ENCODE data around the gene GBP4. TPM values are rescaled to one million over a fixed set of nuclear protein-coding genes. Genes with fewer than 3 reads are reported as not detected.
A peak's percentile ranks its signal among the peaks of the same experiment; 100 is the strongest.

Gene GBP4
- total and polyA plus RNA-seq, 4 donors: 4.1 to 8.1 (median 5.8) TPM

DNA sequence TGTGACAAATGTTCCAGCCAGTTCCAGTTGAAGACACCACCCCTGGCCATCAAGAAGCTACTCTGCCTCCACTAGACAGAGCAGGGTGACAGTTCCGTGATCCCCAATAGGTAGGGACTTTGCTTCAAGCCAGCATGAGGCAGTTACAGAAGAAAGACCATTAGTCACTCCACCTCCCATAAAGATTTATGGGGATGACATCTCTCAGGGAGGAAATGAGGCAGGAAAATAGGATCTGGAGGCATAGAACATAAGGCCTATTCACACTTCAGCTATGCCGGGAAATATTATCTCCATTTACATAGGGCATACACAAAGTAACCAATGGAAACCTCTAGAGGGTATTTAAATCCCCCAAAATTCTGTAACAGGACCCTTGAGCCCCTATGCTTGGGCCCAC lies 19.4 kb downstream of the GBP4 start:
- Histone ChIP-seq H3K4me1 (ENCODE audit: control insufficient read depth in 4 of 4, insufficient read depth in 4 of 4, low read length in 3 of 4) (peaks cover 0 to 9% (median 1%) of the 10 kb centered on the region in 4 donors), H3K9me3 (ENCODE audit: control insufficient read depth in 4 of 4, low read length in 3 of 4) (no peaks in the 10 kb centered on the region), H3K9ac (ENCODE audit: low read depth in 1 of 2, low read length in 2 of 2) (no peak overlapping the region), H3K4me3 (ENCODE audit: low read depth in 1 of 3, low read length in 3 of 3) (no peak overlapping the region), H3K36me3 (ENCODE audit: control insufficient read depth in 4 of 4, insufficient read depth in 3 of 4, low read depth in 1 of 4, low read length in 3 of 4) (peaks cover 2 to 10% (median 9%) of the 10 kb centered on the region in 4 donors), H3K27ac (ENCODE audit: low read depth in 1 of 2, low read length in 2 of 2) (no peak overlapping the region), H3K27me3 (ENCODE audit: control insufficient read depth in 4 of 4, insufficient read depth in 4 of 4, low read length in 3 of 4) (no peaks in the 10 kb centered on the region)
- 87% methylated on average over 2 of the region's 2 CpGs for WGBS
- TF ChIP-seq TAF1 (conservative IDR thresholded peaks at IDR 0.05): no peak
- no peak for TF ChIP-seq HNF4G (IDR thresholded peaks at IDR 0.05)
- TF ChIP-seq JUND (IDR thresholded peaks at IDR 0.05): no peak
- TF ChIP-seq REST (IDR thresholded peaks at IDR 0.05): no peak
- no peak for TF ChIP-seq EGR1 (IDR thresholded peaks at IDR 0.05; ENCODE audit: low read depth in 2 of 2)
- TF ChIP-seq RXRA (IDR thresholded peaks at IDR 0.05): no peak
- no peak for TF ChIP-seq HNF4A (conservative IDR thresholded peaks at IDR 0.05)
- TF ChIP-seq YY1 (IDR thresholded peaks at IDR 0.05): no peak
- TF ChIP-seq FOXA1 (IDR thresholded peaks at IDR 0.05): no peak
- TF ChIP-seq RAD21 (IDR thresholded peaks at IDR 0.05): no peak
- TF ChIP-seq CTCF (IDR thresholded peaks at IDR 0.05; ENCODE audit: low read depth, low read length, missing input control): no peak
- DNase-seq (ENCODE audit: low spot score): no peak

GRCh38 chr1:89176971-89177370 lies 21.8 kb downstream of the GBP4 start:
- Histone ChIP-seq H3K4me3 (ENCODE audit: low read depth in 1 of 3, low read length in 3 of 3) (no peak overlapping the region), H3K9ac (ENCODE audit: low read depth in 1 of 2, low read length in 2 of 2) (no peak overlapping the region), H3K4me1 (ENCODE audit: control insufficient read depth in 4 of 4, insufficient read depth in 4 of 4, low read length in 3 of 4) (peaks cover 2 to 24% (median 8%) of the 10 kb centered on the region in 4 donors), H3K27ac (ENCODE audit: low read depth in 1 of 2, low read length in 2 of 2) (peak overlapping the region; percentile 74 to 87), H3K9me3 (ENCODE audit: control insufficient read depth in 4 of 4, low read length in 3 of 4) (no peaks in the 10 kb centered on the region), H3K27me3 (ENCODE audit: control insufficient read depth in 4 of 4, insufficient read depth in 4 of 4, low read length in 3 of 4) (no peaks in the 10 kb centered on the region), H3K36me3 (ENCODE audit: control insufficient read depth in 4 of 4, insufficient read depth in 3 of 4, low read depth in 1 of 4, low read length in 3 of 4) (peaks cover 0 to 2% (median 0%) of the 10 kb centered on the region in 4 donors)
- TF ChIP-seq GABPA (IDR thresholded peaks at IDR 0.05 in 1 of 2, conservative IDR thresholded peaks at IDR 0.05 in 1 of 2) (no peak), TAF1 (conservative IDR thresholded peaks at IDR 0.05) (no peak), CTCF (IDR thresholded peaks at IDR 0.05; ENCODE audit: low read depth, low read length, missing input control) (no peak), ATF3 (IDR thresholded peaks at IDR 0.05) (no peak), SP1 (IDR thresholded peaks at IDR 0.05) (no peak), RXRA (IDR thresholded peaks at IDR 0.05) (no peak), FOXA1 (IDR thresholded peaks at IDR 0.05) (no peak), FOXA2 (IDR thresholded peaks at IDR 0.05) (no peak), RAD21 (IDR thresholded peaks at IDR 0.05) (no peak), REST (IDR thresholded peaks at IDR 0.05) (no peak), NR2F2 (IDR thresholded peaks at IDR 0.05) (no peak), EGR1 (IDR thresholded peaks at IDR 0.05; ENCODE audit: low read depth in 2 of 2) (no peak), JUND (IDR thresholded peaks at IDR 0.05) (no peak)
- TF ChIP-seq, protein P1, sequence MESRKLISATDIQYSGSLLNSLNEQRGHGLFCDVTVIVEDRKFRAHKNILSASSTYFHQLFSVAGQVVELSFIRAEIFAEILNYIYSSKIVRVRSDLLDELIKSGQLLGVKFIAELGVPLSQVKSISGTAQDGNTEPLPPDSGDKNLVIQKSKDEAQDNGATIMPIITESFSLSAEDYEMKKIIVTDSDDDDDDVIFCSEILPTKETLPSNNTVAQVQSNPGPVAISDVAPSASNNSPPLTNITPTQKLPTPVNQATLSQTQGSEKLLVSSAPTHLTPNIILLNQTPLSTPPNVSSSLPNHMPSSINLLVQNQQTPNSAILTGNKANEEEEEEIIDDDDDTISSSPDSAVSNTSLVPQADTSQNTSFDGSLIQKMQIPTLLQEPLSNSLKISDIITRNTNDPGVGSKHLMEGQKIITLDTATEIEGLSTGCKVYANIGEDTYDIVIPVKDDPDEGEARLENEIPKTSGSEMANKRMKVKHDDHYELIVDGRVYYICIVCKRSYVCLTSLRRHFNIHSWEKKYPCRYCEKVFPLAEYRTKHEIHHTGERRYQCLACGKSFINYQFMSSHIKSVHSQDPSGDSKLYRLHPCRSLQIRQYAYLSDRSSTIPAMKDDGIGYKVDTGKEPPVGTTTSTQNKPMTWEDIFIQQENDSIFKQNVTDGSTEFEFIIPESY (IDR thresholded peaks at IDR 0.05): no peak
- 81% methylated on average over 2 of the region's 2 CpGs for WGBS
- DNase-seq (ENCODE audit: low spot score): no peak
